OCI-LY1 (cell line): ENCODE data around the gene COQ6.

Experiments
- H2AFZ ChIP-seq: fragments of 200-600 bp; sonication (generic), shearing (Covaris generic); 2 replicates; pipeline ENCODE4 v1.6.0; 2014; ENCODE audit warnings: antibody characterized with exemption, mild to moderate bottlenecking, low read length
- H3F3A ChIP-seq: fragments of 200-600 bp; sonication (generic), shearing (Covaris generic); 2 replicates; pipeline ENCODE4 v1.6.0; 2014; ENCODE audit warnings: mild to moderate bottlenecking, antibody characterized with exemption, low read length, moderate library complexity; ENCODE audit not compliant: insufficient read depth
- H3K27ac ChIP-seq: fragments of 200-600 bp; sonication (generic); 2 replicates; pipeline ENCODE4 v1.5.1; 2014; ENCODE audit warnings: low read length, mixed run types, mild to moderate bottlenecking, low read depth; ENCODE audit not compliant: poor library complexity, severe bottlenecking
- H3K27me3 ChIP-seq: fragments of 200-600 bp; sonication (generic); 2 replicates; pipeline ENCODE4 v1.6.0; 2014; ENCODE audit warnings: antibody characterized with exemption, mild to moderate bottlenecking, low read length, moderate library complexity; ENCODE audit not compliant: insufficient read depth
- H3K36me3 ChIP-seq: fragments of 200-600 bp; sonication (generic); 2 replicates; pipeline ENCODE4 v1.6.1; 2014; ENCODE audit warnings: mild to moderate bottlenecking, antibody characterized with exemption, low read length, moderate library complexity, mixed read lengths; ENCODE audit not compliant: insufficient read depth
- H3K4me1 ChIP-seq: fragments of 200-600 bp; sonication (generic); 2 replicates; pipeline ENCODE4 v1.5.1; 2014; ENCODE audit warnings: mild to moderate bottlenecking, low read length, moderate library complexity; ENCODE audit not compliant: insufficient read depth, severe bottlenecking
- H3K4me2 ChIP-seq: fragments of 200-600 bp; sonication (generic), shearing (Covaris generic); 2 replicates; pipeline ENCODE4 v1.6.1; 2014; ENCODE audit warnings: low read length
- H3K4me3 ChIP-seq: fragments of 200-600 bp; sonication (generic); 2 replicates; pipeline ENCODE4 v1.5.1; 2014; ENCODE audit warnings: low read length, low read depth, mild to moderate bottlenecking, mixed read lengths; ENCODE audit not compliant: poor library complexity, severe bottlenecking
- H3K79me2 ChIP-seq: fragments of 200-600 bp; shearing (Covaris generic); 2 replicates; pipeline ENCODE4 v1.6.1; 2016; ENCODE audit warnings: mixed run types, low read length, mixed read lengths; ENCODE audit not compliant: insufficient read depth
- H3K9ac ChIP-seq: fragments of 200-600 bp; sonication (generic), shearing (Covaris generic); 2 replicates; pipeline ENCODE4 v1.6.1; 2014; ENCODE audit warnings: mild to moderate bottlenecking, low read length, mixed read lengths
- H3K9me2 ChIP-seq: fragments of 200-600 bp; sonication (generic), shearing (Covaris generic); 2 replicates; pipeline ENCODE4 v1.6.1; 2014; ENCODE audit warnings: low read depth, mild to moderate bottlenecking, low read length, mixed read lengths
- H3K9me3 ChIP-seq: fragments of 200-600 bp; shearing (Covaris generic); 2 replicates; pipeline ENCODE4 v1.6.1; 2014; ENCODE audit warnings: low read length, mixed read lengths
- H4K20me1 ChIP-seq: fragments of 200-600 bp; sonication (generic), shearing (Covaris generic); 2 replicates; pipeline ENCODE4 v1.6.0; 2016; ENCODE audit warnings: mild to moderate bottlenecking, low read length; ENCODE audit not compliant: insufficient read depth
- EZH2 ChIP-seq: fragments of 200-600 bp; sonication (generic), shearing (Covaris generic); IDR thresholded peaks from 2 replicates; pipeline ENCODE4 v1.8.0; 2017; ENCODE audit warnings: borderline replicate concordance, mixed run types, mild to moderate bottlenecking, antibody characterized with exemption, low read length, moderate library complexity, mixed read lengths
- TF ChIP-seq, protein P1 (sequence below): fragments of 200-600 bp; sonication (generic), shearing (Covaris generic); IDR thresholded peaks from 2 replicates; pipeline ENCODE4 v1.5.1; 2017; ENCODE audit warnings: mild to moderate bottlenecking, antibody characterized with exemption, low read length, moderate library complexity, mixed read lengths

Gene COQ6

DNA sequence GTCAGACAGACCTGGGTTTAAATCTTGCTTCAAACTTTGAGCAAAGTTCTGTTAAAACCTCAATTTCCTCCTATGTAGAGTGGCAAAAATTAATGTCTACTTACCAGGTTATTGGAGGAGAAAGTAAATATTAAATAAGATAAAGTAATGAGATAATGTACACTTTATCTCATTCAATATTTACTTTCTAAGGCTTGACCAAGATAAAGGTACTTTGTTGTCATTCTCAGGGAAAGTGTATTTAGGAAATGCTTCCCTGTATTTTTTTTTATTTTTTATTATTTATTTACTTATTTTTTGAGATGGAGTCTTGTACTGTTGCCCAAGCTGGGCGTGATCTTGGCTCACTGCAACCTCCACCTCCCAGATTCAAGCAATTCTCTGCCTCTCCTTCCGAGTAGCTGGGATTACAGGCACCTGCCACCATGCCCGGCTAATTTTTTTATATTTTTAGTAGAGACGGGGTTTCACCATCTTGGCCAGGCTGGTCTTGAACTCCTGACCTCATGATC, 4.9 kb upstream of the COQ6 start:
- Histone ChIP-seq H3K79me2 (no peaks in the 10 kb centered on the region), H3K9me2 (no peaks in the 10 kb centered on the region), H3K4me2 (no peak overlapping the region), H3K36me3 (no peaks in the 10 kb centered on the region), H3F3A (no peaks in the 10 kb centered on the region), H2AFZ (no peak overlapping the region), H4K20me1 (no peaks in the 10 kb centered on the region), H3K4me1 (no peaks in the 10 kb centered on the region), H3K27me3 (no peaks in the 10 kb centered on the region), H3K9me3 (no peaks in the 10 kb centered on the region), H3K9ac (no peak overlapping the region), H3K27ac (no peak overlapping the region), H3K4me3 (no peak overlapping the region)
- TF ChIP-seq EZH2, result no peak
- TF ChIP-seq, protein P1, sequence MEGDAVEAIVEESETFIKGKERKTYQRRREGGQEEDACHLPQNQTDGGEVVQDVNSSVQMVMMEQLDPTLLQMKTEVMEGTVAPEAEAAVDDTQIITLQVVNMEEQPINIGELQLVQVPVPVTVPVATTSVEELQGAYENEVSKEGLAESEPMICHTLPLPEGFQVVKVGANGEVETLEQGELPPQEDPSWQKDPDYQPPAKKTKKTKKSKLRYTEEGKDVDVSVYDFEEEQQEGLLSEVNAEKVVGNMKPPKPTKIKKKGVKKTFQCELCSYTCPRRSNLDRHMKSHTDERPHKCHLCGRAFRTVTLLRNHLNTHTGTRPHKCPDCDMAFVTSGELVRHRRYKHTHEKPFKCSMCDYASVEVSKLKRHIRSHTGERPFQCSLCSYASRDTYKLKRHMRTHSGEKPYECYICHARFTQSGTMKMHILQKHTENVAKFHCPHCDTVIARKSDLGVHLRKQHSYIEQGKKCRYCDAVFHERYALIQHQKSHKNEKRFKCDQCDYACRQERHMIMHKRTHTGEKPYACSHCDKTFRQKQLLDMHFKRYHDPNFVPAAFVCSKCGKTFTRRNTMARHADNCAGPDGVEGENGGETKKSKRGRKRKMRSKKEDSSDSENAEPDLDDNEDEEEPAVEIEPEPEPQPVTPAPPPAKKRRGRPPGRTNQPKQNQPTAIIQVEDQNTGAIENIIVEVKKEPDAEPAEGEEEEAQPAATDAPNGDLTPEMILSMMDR, result no peak

GRCh38 chr14:73953731-73954130, 3.6 kb downstream of the COQ6 start:
- no peaks in the 10 kb centered on the region for H3K27me3 ChIP-seq
- TF ChIP-seq EZH2, result no peak
- TF ChIP-seq, protein P1, result no peak
- no peak overlapping the region for H2AFZ ChIP-seq
- no peak overlapping the region for H3K9ac ChIP-seq
- no peaks in the 10 kb centered on the region for H3K9me3 ChIP-seq
- H3F3A ChIP-seq, result no peaks in the 10 kb centered on the region
- peaks cover 15% of the 10 kb centered on the region for H3K4me1 ChIP-seq
- no peak overlapping the region for H3K4me3 ChIP-seq
- H3K36me3 ChIP-seq, result peaks cover 30% of the 10 kb centered on the region; the same call in 1 of the 2 replicates
- no peaks in the 10 kb centered on the region for H4K20me1 ChIP-seq
- no peak overlapping the region for H3K27ac ChIP-seq
- no peak overlapping the region for H3K4me2 ChIP-seq
- no peaks in the 10 kb centered on the region for H3K79me2 ChIP-seq
- H3K9me2 ChIP-seq, result no peaks in the 10 kb centered on the region

GRCh38 chr14:73955674-73956073, 5.6 kb downstream of the COQ6 start:
- H3F3A ChIP-seq, result no peaks in the 10 kb centered on the region
- no peak overlapping the region for H2AFZ ChIP-seq
- H4K20me1 ChIP-seq, result no peaks in the 10 kb centered on the region
- H3K36me3 ChIP-seq, result peaks cover 48% of the 10 kb centered on the region
- H3K9me3 ChIP-seq, result no peaks in the 10 kb centered on the region
- no peak overlapping the region for H3K4me3 ChIP-seq
- H3K4me1 ChIP-seq, result peaks cover 11% of the 10 kb centered on the region
- no peak overlapping the region for H3K27ac ChIP-seq
- no peak overlapping the region for H3K4me2 ChIP-seq
- TF ChIP-seq EZH2, result no peak
- TF ChIP-seq, protein P1, result no peak
- no peak overlapping the region for H3K9ac ChIP-seq
- H3K27me3 ChIP-seq, result no peaks in the 10 kb centered on the region
- no peaks in the 10 kb centered on the region for H3K79me2 ChIP-seq
- no peaks in the 10 kb centered on the region for H3K9me2 ChIP-seq
